Omental fat pad (tissue), 4 donors: ENCODE measurements around the gene CYCS. TPM values are rescaled to one million over a fixed set of nuclear protein-coding genes. Genes with fewer than 3 reads are reported as not detected.
"Not testable (repeated sequence)": the region's sequence is repeated elsewhere in the genome, so short reads cannot be mapped to it uniquely, and the experiment has no call there.

Source experiments
- ATAC-seq: fragments of 150-250 bp; one replicate; pipeline ENCODE4 v1.9.1; 2016; ENCODE audit warnings: mild to moderate bottlenecking, moderate library complexity; ENCODE audit not compliant: low FRiP score
- DNase-seq: peaks from one replicate; pipeline ENCODE4 v3.0.0-alpha.2; 2019; ENCODE audit warnings: low spot score
- total RNA-seq, 4 donors: library from RNA; depleted of rRNA; stranded (reverse); fragments of >200 nt; gene quantifications; one replicate each; pipeline ENCODE4 v1.1.0, GENCODE V29; 2016
- TF ChIP-seq, protein P1 (sequence below), 3 donors: fragments of 450-650 bp; IDR thresholded peaks; one replicate each; pipeline ENCODE4 v1.5.1; 2016 to 2017; ENCODE audit warnings: antibody characterized with exemption in 3 of 3, mild to moderate bottlenecking in 3 of 3, moderate library complexity in 2 of 3

Gene CYCS
- total RNA-seq, 4 donors from 2014 or later: 40.8 to 84.4 (median 56.1) TPM

DNA sequence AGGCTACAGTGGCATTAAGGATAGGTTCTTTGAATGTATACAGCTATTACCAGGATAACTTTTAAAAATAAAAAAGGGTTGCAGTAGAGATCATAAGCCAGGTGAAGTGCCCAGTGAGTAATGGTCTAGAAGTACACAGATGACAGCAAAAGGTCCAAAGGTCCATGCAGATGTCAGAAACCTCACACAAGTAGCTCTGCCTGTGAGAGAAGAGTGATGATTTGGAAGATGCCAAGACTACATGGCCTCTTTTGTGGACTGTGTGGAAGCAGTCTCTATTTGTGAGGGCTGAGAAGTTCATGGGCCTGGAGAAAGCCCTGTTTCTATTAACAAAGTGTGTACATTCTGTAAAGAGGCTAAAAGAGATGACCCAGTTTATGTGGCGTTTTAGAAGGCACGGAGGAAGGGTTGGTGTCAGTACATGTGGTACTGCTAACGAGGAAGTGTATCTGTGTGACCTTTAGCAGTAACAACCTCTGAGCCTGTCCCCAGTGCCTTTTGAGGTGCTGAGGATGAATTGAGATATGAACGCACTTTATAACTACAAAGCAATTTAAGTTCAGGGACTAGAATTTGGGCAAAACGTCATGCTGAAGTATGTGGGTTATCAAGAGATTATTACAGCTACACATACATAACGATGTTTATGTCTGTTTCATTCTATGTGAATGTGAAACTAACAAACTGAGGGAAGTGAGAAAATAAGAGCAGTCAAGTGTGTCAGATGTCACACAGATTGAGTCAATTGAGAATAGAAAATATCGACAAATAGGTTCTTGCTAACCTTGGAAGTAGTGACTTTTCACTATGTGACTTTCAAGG is 7.6 kb downstream of the CYCS start:
- ATAC-seq (no peak), DNase-seq (no peak)
- TF ChIP-seq, protein P1, sequence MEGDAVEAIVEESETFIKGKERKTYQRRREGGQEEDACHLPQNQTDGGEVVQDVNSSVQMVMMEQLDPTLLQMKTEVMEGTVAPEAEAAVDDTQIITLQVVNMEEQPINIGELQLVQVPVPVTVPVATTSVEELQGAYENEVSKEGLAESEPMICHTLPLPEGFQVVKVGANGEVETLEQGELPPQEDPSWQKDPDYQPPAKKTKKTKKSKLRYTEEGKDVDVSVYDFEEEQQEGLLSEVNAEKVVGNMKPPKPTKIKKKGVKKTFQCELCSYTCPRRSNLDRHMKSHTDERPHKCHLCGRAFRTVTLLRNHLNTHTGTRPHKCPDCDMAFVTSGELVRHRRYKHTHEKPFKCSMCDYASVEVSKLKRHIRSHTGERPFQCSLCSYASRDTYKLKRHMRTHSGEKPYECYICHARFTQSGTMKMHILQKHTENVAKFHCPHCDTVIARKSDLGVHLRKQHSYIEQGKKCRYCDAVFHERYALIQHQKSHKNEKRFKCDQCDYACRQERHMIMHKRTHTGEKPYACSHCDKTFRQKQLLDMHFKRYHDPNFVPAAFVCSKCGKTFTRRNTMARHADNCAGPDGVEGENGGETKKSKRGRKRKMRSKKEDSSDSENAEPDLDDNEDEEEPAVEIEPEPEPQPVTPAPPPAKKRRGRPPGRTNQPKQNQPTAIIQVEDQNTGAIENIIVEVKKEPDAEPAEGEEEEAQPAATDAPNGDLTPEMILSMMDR (IDR thresholded peaks at IDR 0.05): no peak

DNA sequence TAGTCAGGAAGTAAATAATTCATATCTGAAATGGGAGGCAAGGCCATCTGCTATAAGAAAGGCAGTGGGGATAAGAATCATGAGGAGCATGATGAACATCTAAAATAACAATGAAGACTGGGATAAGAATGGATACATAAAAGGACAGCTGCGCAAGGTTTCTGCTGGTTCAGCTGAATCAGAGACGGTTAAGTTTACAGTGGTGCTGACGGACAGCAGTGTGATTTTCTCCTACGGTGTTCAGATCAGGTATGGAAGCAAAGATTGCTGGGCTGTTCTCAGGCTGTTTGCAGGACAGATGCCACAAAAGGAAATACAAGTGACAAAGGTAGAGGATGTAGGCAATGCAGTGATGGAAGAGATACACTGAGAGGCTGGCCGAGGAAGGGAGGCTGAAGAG is 8.4 kb downstream of the CYCS start:
- TF ChIP-seq, protein P1 (IDR thresholded peaks at IDR 0.05): no peak
- ATAC-seq (no peak), DNase-seq (no peak)

DNA sequence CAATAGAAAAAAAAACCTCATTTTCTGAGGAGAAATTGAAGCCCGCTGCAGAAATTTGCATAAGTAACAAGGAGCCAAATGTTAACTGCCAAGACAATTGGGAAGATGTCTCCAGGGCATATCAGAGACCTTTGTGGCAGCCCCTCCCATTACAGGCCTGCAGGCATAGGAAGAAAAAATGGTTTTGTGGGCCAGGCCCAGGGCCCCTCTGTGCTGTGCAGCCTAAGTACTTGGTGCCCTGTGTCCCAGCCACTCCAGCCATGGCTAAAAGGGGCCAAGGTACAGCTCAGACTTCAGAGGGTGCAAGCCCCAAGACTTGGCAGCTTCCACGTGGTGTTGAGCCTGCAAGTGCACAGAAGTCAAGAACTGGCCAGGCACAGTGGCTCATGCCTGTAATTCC is 14.5 kb downstream of the CYCS start:
- DNase-seq, ATAC-seq: not testable (repeated sequence)

DNA sequence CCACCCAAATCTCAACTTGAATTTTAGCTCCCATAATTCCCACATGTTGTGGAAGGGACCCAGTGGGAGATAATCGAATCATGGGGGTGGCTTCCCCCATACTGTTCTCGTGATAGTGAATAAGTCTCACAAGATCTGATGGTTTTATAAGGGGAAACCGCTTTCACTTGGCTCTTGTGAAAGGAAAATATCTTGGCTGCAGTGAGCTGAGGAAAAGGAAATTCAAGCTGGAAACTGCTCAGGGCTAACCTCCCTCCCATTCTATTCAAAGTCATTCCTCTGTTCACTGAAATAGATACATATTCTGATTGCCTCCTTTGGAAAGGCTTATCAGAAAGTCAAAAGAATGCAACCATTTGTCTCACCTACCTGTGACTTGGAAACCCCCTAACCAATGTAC is 15.8 kb downstream of the CYCS start:
- ATAC-seq (no peak), DNase-seq (no peak)
- TF ChIP-seq, protein P1 (IDR thresholded peaks at IDR 0.05): no peak

DNA sequence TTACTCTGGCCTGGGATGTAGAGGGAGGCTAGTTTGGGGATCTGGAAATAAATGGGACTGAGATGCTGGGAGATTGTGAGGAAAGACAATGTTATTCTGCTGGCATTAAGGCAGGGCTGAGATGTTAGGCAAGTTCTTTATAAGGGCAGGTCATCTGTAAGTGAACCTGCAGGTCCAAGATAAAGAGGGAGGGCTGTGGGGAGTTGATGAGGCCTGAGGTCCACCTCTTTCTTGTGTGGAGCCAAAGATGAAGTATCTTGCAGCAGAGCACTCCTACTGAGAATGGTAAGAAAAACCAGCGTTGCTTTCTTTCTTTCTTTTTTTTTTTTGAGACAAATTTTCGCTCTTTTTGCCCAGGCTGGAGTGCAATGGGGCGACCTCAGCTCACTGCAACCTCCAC is 19.1 kb downstream of the CYCS start:
- no peak for DNase-seq
- TF ChIP-seq, protein P1 (IDR thresholded peaks at IDR 0.05): no peak
- no peak for ATAC-seq

DNA sequence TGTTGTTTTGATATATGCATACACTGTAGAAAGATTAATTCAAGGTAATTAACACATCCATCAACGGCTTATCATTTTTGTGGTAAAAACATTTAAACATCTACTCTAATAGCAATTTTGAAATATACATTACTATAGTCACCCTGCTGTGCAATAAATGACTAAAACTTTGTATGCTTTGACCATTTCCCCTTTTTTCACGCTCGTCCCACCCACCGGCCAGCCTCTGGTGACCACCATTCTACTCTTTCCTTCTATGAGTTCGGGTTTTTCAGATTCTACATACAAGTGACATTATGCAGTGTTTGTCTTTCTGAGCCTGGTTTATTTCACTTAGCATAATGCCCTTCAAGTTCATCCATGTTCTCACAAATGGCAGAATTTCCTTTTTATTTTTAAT is 21.3 kb downstream of the CYCS start:
- DNase-seq (no peak), ATAC-seq (no peak)

DNA sequence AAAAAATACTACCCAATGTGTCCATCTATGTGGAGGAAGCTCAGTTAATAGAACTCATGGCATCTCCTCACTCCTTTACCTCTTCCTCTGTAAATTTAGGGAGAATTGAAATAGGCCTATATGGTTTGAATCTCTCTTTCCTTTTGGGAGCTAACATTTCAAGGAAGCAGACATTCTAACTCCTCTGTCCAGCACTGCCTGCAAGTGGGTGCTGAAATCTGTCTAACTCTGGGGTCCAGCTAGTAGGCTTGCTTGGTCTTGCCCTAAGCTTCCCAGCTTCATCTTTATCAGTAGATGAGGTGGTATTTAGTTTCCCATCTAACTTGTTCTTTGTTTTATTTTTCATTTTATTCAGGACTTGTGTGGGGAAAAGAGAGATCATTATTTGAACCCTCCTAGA is 23.2 kb downstream of the CYCS start:
- no peak for ATAC-seq
- no peak for DNase-seq
- TF ChIP-seq, protein P1 (IDR thresholded peaks at IDR 0.05): no peak

More for the DNA sequence above, 21.3 kb downstream of the CYCS start:
- TF ChIP-seq, protein P1 (IDR thresholded peaks at IDR 0.05): no peak
